ENCODE data around the gene SNAP47.

The SNAP47 gene

GRCh38 chr1:227732586-227733308, 2.5 kb upstream of the SNAP47 start:
- DNase-seq (ENCODE audit: low spot score): no peak

- DNase-seq (ENCODE audit: low spot score): peak; percentile 14
Observed at GRCh38 chr1:227733309-227733705, 1.9 kb upstream of the SNAP47 start.

GRCh38 chr1:227733751-227734545, 1.3 kb upstream of the SNAP47 start:
- DNase-seq (ENCODE audit: low spot score): no peak

GRCh38 chr1:227734546-227734855, 734 bp upstream of the SNAP47 start:
- no peak for DNase-seq (ENCODE audit: low spot score)

- DNase-seq (ENCODE audit: low spot score): no peak
Observed at GRCh38 chr1:227735539-227736285, 477 bp downstream of the SNAP47 start.

GRCh38 chr1:227736814-227737432, 1.7 kb downstream of the SNAP47 start:
- DNase-seq (ENCODE audit: low spot score): no peak

- no peak for DNase-seq (ENCODE audit: low spot score)
Observed at GRCh38 chr1:227738820-227739219, 3.6 kb downstream of the SNAP47 start.

GRCh38 chr1:227739636-227740035, 4.4 kb downstream of the SNAP47 start:
- DNase-seq (ENCODE audit: low spot score): no peak

- no peak for DNase-seq (ENCODE audit: low spot score)
Observed at GRCh38 chr1:227740401-227740960, 5.2 kb downstream of the SNAP47 start.

GRCh38 chr1:227741166-227741870, 6.1 kb downstream of the SNAP47 start:
- DNase-seq (ENCODE audit: low spot score): no peak

GRCh38 chr1:227742738-227743715, 7.8 kb downstream of the SNAP47 start:
- no peak for DNase-seq (ENCODE audit: low spot score)

GRCh38 chr1:227744668-227745067, 9.4 kb downstream of the SNAP47 start:
- no peak for DNase-seq (ENCODE audit: low spot score)

- DNase-seq (ENCODE audit: low spot score): no peak
Observed at GRCh38 chr1:227745568-227746265, 10.5 kb downstream of the SNAP47 start.

GRCh38 chr1:227746676-227747075, 11.4 kb downstream of the SNAP47 start:
- DNase-seq (ENCODE audit: low spot score): no peak

GRCh38 chr1:227747382-227747781, 12.1 kb downstream of the SNAP47 start:
- no peak for DNase-seq (ENCODE audit: low spot score)

GRCh38 chr1:227747948-227748495, 12.8 kb downstream of the SNAP47 start:
- DNase-seq (ENCODE audit: low spot score): no peak

GRCh38 chr1:227748496-227749182, 13.4 kb downstream of the SNAP47 start:
- DNase-seq (ENCODE audit: low spot score): no peak

GRCh38 chr1:227749225-227749624, 14.0 kb downstream of the SNAP47 start:
- no peak for DNase-seq (ENCODE audit: low spot score)
